SK-N-SH treated with all-trans-retinoic acid at 6 μM for 48 hours (cell line): Measurements from ENCODE around the gene SPR.
A peak's percentile ranks its signal among the peaks of the same experiment; 100 is the strongest.

Source experiments
- ARNTL ChIP-seq: fragments of 450-650 bp; formaldehyde crosslinking; IDR thresholded peaks from 2 replicates; pipeline ENCODE4 v1.5.0; 2020; ENCODE audit warnings: low read depth, mild to moderate bottlenecking, moderate library complexity, borderline replicate concordance
- PATZ1 ChIP-seq: fragments of 250-450 bp; sonication (Bioruptor Pico); IDR thresholded peaks from 2 replicates; pipeline ENCODE4 v1.8.0; 2020; ENCODE audit warnings: mild to moderate bottlenecking, moderate library complexity, borderline replicate concordance
- PPARA ChIP-seq: fragments of 250-450 bp; sonication (Bioruptor Pico); IDR thresholded peaks from 2 replicates; pipeline ENCODE4 v1.5.0; 2020; ENCODE audit warnings: mild to moderate bottlenecking, borderline replicate concordance
- SNAI2 ChIP-seq: fragments of 250-450 bp; sonication (Bioruptor Pico); IDR thresholded peaks from 2 replicates; pipeline ENCODE4 v1.5.0; 2020; ENCODE audit warnings: mild to moderate bottlenecking, moderate library complexity
- TOX ChIP-seq: fragments of 250-450 bp; sonication (Bioruptor Pico); IDR thresholded peaks from 2 replicates; pipeline ENCODE4 v1.8.0; 2021; ENCODE audit warnings: mild to moderate bottlenecking, moderate library complexity, borderline replicate concordance
- ZFP3 ChIP-seq: fragments of 250-450 bp; sonication (Bioruptor Pico); IDR thresholded peaks from 2 replicates; pipeline ENCODE4 v1.5.0; 2020; ENCODE audit warnings: mild to moderate bottlenecking, moderate library complexity
- ZFP30 ChIP-seq: fragments of 450-650 bp; formaldehyde crosslinking; IDR thresholded peaks from 2 replicates; pipeline ENCODE4 v1.5.0; 2022; ENCODE audit warnings: mild to moderate bottlenecking, moderate library complexity

DNA sequence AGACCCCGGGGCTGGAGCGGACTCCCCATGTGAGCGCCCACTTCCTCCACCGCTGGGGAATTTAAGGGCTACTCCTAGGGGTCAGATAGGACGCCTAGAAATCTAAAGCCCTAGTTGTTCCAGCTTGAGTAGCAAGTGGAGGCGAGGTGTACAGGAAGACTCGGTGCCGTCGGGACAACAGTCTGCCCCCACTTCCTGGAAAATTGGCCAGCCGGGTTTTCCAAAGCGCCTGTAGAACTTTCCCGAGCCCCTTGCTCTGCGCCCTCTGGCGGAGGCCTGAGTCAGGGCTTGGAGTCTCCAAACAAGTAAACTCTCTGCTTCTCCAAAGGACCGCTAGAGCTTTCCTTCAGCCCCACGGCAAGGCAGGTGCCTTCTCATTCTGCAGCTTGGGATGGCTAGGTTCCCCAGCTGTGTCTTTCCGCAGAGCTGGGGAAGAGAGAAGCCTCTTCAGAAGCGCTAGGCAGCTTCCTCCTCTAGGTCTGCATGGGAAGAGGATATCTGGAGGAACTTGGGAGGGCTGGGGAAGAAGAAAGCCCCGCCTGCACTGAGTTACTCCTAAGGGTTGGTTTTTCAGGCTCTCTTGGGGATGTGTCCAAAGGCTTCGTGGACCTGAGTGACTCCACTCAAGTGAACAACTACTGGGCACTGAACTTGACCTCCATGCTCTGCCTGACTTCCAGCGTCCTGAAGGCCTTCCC, 681 bp downstream of the SPR start:
- no peak for TF ChIP-seq ARNTL (CRISPR knock-in tag)
- no peak for TF ChIP-seq ZFP30 (CRISPR knock-in tag)
- no peak for TF ChIP-seq TOX
- TF ChIP-seq SNAI2 (CRISPR knock-in tag), result no peak
- TF ChIP-seq PATZ1 (CRISPR knock-in tag), result no peak
- TF ChIP-seq ZFP3 (CRISPR knock-in tag), result 0 out of 2 replicates have a peak, but pooled peaks have one; percentile 11
- no peak for TF ChIP-seq PPARA (CRISPR knock-in tag)
